Astrocyte of the spinal cord (primary cell): Measurements from ENCODE around the gene ALDH2.

Experiments
- DNase-seq: peaks from one replicate; pipeline ENCODE4 v3.0.0; 2011; ENCODE audit warnings: low read depth, low spot score
- H3K4me3 ChIP-seq: 2 replicates; pipeline ENCODE4 v1.5.1; 2011; ENCODE audit warnings: low read depth, mild to moderate bottlenecking, low read length, moderate library complexity
- CTCF ChIP-seq: IDR thresholded peaks from 2 replicates; pipeline ENCODE4 v1.5.1; 2012; ENCODE audit warnings: low read depth, mild to moderate bottlenecking, low read length, inconsistent platforms
- in situ Hi-C: cut with HindIII; loops from 2 replicates; pipeline ENCODE4 v1.10.0; 2017; ENCODE audit warnings: low sequenced_read_pairs

Gene ALDH2

GRCh38 chr12:111784953-111785352 lies 18.2 kb downstream of the ALDH2 start:
- in situ Hi-C loops: no loop called here
- no peak for DNase-seq
- no peak overlapping the region for H3K4me3 ChIP-seq
- no peak for TF ChIP-seq CTCF

GRCh38 chr12:111785651-111786050 lies 18.9 kb downstream of the ALDH2 start:
- TF ChIP-seq CTCF: no peak
- in situ Hi-C loops: no loop called here
- no peak overlapping the region for H3K4me3 ChIP-seq
- peak; percentile 16 for DNase-seq

GRCh38 chr12:111788178-111788654 lies 21.5 kb downstream of the ALDH2 start:
- peak; percentile 13 for TF ChIP-seq CTCF
- H3K4me3 ChIP-seq: no peak overlapping the region
- in situ Hi-C loops: no loop called here
- no peak for DNase-seq

DNA sequence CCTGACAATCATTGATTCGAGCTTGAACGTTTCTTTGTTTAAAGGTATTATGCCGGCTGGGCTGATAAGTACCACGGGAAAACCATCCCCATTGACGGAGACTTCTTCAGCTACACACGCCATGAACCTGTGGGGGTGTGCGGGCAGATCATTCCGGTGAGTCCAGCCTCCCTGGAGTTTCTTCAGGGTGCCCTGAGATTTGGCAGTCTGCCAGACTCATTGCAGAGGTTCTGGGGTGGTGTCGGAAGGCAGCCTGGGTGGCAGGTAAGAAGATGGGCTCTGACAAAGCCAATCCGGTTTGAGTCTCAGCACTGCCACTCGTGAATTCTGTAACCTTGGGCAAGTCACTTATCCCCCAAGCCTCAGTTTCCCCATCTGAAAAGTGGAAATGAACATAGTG lies 23.0 kb downstream of the ALDH2 start:
- TF ChIP-seq CTCF: no peak
- H3K4me3 ChIP-seq: no peak overlapping the region
- no peak for DNase-seq
- in situ Hi-C loops: no loop called here

GRCh38 chr12:111791507-111791906 lies 24.8 kb downstream of the ALDH2 start:
- in situ Hi-C loops: no loop called here
- DNase-seq: no peak
- TF ChIP-seq CTCF: no peak
- no peak overlapping the region for H3K4me3 ChIP-seq

DNA sequence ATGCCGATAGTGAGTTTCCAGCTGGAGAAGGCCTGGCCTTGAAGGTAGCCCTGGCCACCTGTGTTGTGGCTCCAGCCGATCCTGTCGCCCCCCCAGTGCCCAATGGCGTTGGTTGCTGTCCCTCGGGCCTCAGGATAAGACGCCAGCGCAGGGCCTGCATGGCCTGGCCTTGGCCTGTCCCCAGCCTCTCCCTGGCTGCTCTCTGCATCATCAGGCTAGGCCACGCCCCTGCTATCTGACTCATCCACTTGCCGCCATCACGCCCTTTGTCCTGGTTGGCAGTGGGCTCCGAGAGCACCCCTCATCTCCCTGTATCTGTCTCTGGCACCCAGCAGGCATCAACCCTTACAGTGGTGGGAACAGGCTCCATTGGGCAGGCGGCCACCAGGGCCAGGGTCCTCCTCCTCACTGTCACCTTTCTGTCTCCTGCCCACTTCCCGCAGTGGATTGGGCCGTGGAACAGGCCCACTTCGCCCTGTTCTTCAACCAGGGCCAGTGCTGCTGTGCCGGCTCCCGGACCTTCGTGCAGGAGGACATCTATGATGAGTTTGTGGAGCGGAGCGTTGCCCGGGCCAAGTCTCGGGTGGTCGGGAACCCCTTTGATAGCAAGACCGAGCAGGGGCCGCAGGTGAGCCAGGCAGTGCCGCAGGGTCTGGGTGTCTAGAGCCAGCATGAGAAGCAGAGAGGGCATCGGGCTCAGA lies 25.6 kb downstream of the ALDH2 start:
- in situ Hi-C loops: no loop called here
- no peak for DNase-seq
- no peak for TF ChIP-seq CTCF
- no peak overlapping the region for H3K4me3 ChIP-seq
